ENCODE measurements around the gene KCNG3. TPM values are rescaled to one million over a fixed set of nuclear protein-coding genes. Genes with fewer than 3 reads are reported as not detected.

The KCNG3 gene
- total RNA-seq, 4 donors from 2014 or later: 0.09 to 0.38 (median 0.29) TPM

GRCh38 chr2:42510191-42510590, 16.4 kb upstream of the KCNG3 start:
- 75 to 76% methylated on average over 6 of the region's 6 CpGs for WGBS, 2 donors
- no peak for DNase-seq

GRCh38 chr2:42504364-42505230, 10.8 kb upstream of the KCNG3 start:
- Histone ChIP-seq H3K4me1 (no peaks in the 10 kb centered on the region), H3K9me3 (no peaks in the 10 kb centered on the region), H3K27me3 (no peaks in the 10 kb centered on the region), H3K4me3 (no peak overlapping the region), H3K27ac (no peak overlapping the region), H3K36me3 (no peaks in the 10 kb centered on the region)
- WGBS, 2 donors: 86 to 87% methylated on average over 9 to 10 of the region's 10 CpGs
- intact Hi-C loops (cut with DNase I): no loop called here
- TF ChIP-seq CTCF (IDR thresholded peaks at IDR 0.05): no peak
- TF ChIP-seq POLR2A (IDR thresholded peaks at IDR 0.05): no peak
- no peak for DNase-seq

More at GRCh38 chr2:42510191-42510590, 16.4 kb upstream of the KCNG3 start:
- no peaks in the 10 kb centered on the region for H3K27me3 ChIP-seq
- H3K36me3 ChIP-seq: no peaks in the 10 kb centered on the region
- intact Hi-C loops (cut with DNase I): loop anchor here (5.0 kb wide), 1 partner anchor 152 kb away; no protein-coding TSS in a partner anchor
- TF ChIP-seq POLR2A (IDR thresholded peaks at IDR 0.05) (no peak), CTCF (IDR thresholded peaks at IDR 0.05) (no peak)
- H3K4me3 ChIP-seq: no peak overlapping the region
- no peak overlapping the region for H3K27ac ChIP-seq
- H3K4me1 ChIP-seq: no peaks in the 10 kb centered on the region
- no peaks in the 10 kb centered on the region for H3K9me3 ChIP-seq

- Histone ChIP-seq H3K27me3 (no peaks in the 10 kb centered on the region), H3K4me1 (no peaks in the 10 kb centered on the region), H3K4me3 (no peak overlapping the region), H3K36me3 (no peaks in the 10 kb centered on the region), H3K27ac (no peak overlapping the region), H3K9me3 (no peaks in the 10 kb centered on the region)
- intact Hi-C loops (cut with DNase I): no loop called here
- DNase-seq: no peak
- TF ChIP-seq CTCF (IDR thresholded peaks at IDR 0.05) (no peak), POLR2A (IDR thresholded peaks at IDR 0.05) (no peak)
- WGBS, 2 donors: 55 to 56% methylated on average over 2 of the region's 2 CpGs
Measured at GRCh38 chr2:42503291-42503690, 9.5 kb upstream of the KCNG3 start.

GRCh38 chr2:42498497-42498896, 4.7 kb upstream of the KCNG3 start:
- WGBS, 2 donors: 82 to 86% methylated on average over 3 of the region's 3 CpGs
- Histone ChIP-seq H3K36me3 (no peaks in the 10 kb centered on the region), H3K27ac (no peak overlapping the region), H3K4me3 (no peak overlapping the region), H3K4me1 (peaks cover 0 to 18% (median 5%) of the 10 kb centered on the region in 3 donors), H3K9me3 (no peaks in the 10 kb centered on the region), H3K27me3 (peaks cover 0 to 18% (median 0%) of the 10 kb centered on the region in 4 donors)
- DNase-seq: no peak
- intact Hi-C loops (cut with DNase I): no loop called here
- TF ChIP-seq POLR2A (IDR thresholded peaks at IDR 0.05): no peak
- no peak for TF ChIP-seq CTCF (IDR thresholded peaks at IDR 0.05)

GRCh38 chr2:42495611-42496010, 1.8 kb upstream of the KCNG3 start:
- no peak overlapping the region for H3K4me3 ChIP-seq
- H3K4me1 ChIP-seq: peaks cover 0 to 26% (median 10%) of the 10 kb centered on the region in 3 donors
- no peaks in the 10 kb centered on the region for H3K9me3 ChIP-seq
- intact Hi-C loops (cut with DNase I): no loop called here
- WGBS, 2 donors: 45 to 56% methylated on average over 6 of the region's 6 CpGs
- no peak for TF ChIP-seq CTCF (IDR thresholded peaks at IDR 0.05)
- TF ChIP-seq POLR2A (IDR thresholded peaks at IDR 0.05): no peak
- H3K27ac ChIP-seq: no peak overlapping the region
- DNase-seq: no peak
- H3K36me3 ChIP-seq: no peaks in the 10 kb centered on the region
- peaks cover 0 to 36% (median 0%) of the 10 kb centered on the region in 4 donors for H3K27me3 ChIP-seq
